Fibroblast of skin of abdomen (primary cell): ENCODE data around the gene SLC30A10.
"Not testable (repeated sequence)": the region's sequence is repeated elsewhere in the genome, so short reads cannot be mapped to it uniquely, and the experiment has no call there.

Experiments used
- DNase-seq: peaks from one replicate; pipeline ENCODE4 v3.0.0-alpha.2; 2013

SLC30A10 gene

GRCh38 chr1:219888667-219889066 lies 39.7 kb downstream of the SLC30A10 start:
- not testable (repeated sequence) for DNase-seq

GRCh38 chr1:219885680-219886079 lies 42.7 kb downstream of the SLC30A10 start:
- DNase-seq: no peak

- DNase-seq: no peak
Measured at GRCh38 chr1:219883400-219884332, 44.7 kb downstream of the SLC30A10 start.

- no peak for DNase-seq
Measured at GRCh38 chr1:219882755-219883154, 45.6 kb downstream of the SLC30A10 start.

- no peak for DNase-seq
Measured at GRCh38 chr1:219882096-219882495, 46.3 kb downstream of the SLC30A10 start.

- no peak for DNase-seq
Measured at GRCh38 chr1:219880765-219881457, 47.4 kb downstream of the SLC30A10 start.

GRCh38 chr1:219876798-219877209 lies 51.6 kb downstream of the SLC30A10 start:
- DNase-seq: no peak

- no peak for DNase-seq
Measured at GRCh38 chr1:219875860-219876259, 52.5 kb downstream of the SLC30A10 start.

GRCh38 chr1:219872538-219872937 lies 55.8 kb downstream of the SLC30A10 start:
- DNase-seq: not testable (repeated sequence)

- no peak for DNase-seq
Measured at GRCh38 chr1:219871427-219872057, 56.8 kb downstream of the SLC30A10 start.

- not testable (repeated sequence) for DNase-seq
Measured at GRCh38 chr1:219868615-219869014, 59.7 kb downstream of the SLC30A10 start.
